ENCODE data around the gene SIX1. TPM values are rescaled to one million over a fixed set of nuclear protein-coding genes. Genes with fewer than 3 reads are reported as not detected.

SIX1 gene
- total RNA-seq, 2 experiments from 2014 or later, result 0.47 to 0.89 TPM

Other genes with a start within 250 kb of the SIX1 start
- not detected for gene C14orf39, start 163.4 kb downstream of the SIX1 start, total RNA-seq
- not detected for gene SIX6, start 140.3 kb downstream of the SIX1 start, total RNA-seq
- gene SIX4, start 74.9 kb upstream of the SIX1 start, total RNA-seq, result 1 to 10 TPM; 1.6 to 3.9 TPM
- 10 to 100 TPM; 57.9 to 60.7 TPM for gene MNAT1, start 85.3 kb upstream of the SIX1 start, total RNA-seq